Stimulated activated CD8-positive, alpha-beta memory T cell treated with anti-CD3 and anti-CD28 coated beads, Interleukin-15, amount 100 ng/mL, for 4 hours (primary cell): ENCODE data around the gene PHETA1.
"Not testable (repeated sequence)": the region's sequence is repeated elsewhere in the genome, so short reads cannot be mapped to it uniquely, and the experiment has no call there.

Experiments
- DNase-seq, 2 donors: peaks; one replicate each; pipeline ENCODE4 v3.0.0-alpha.2; 2020; ENCODE audit warnings: low read depth in 2 of 2

The PHETA1 gene

GRCh38 chr12:111349748-111350520 lies 19.0 kb downstream of the PHETA1 start:
- DNase-seq = no peak

GRCh38 chr12:111349101-111349747 lies 19.7 kb downstream of the PHETA1 start:
- DNase-seq = no peak

- DNase-seq = no peak
Measured at GRCh38 chr12:111347891-111348644, 20.8 kb downstream of the PHETA1 start.

- DNase-seq = no peak
Measured at GRCh38 chr12:111344254-111344875, 24.5 kb downstream of the PHETA1 start.

GRCh38 chr12:111343181-111343580 lies 25.7 kb downstream of the PHETA1 start:
- no peak for DNase-seq

- no peak for DNase-seq
Measured at GRCh38 chr12:111342376-111342775, 26.5 kb downstream of the PHETA1 start.

- DNase-seq = no peak
Measured at GRCh38 chr12:111341426-111342065, 27.3 kb downstream of the PHETA1 start.

GRCh38 chr12:111340680-111341079 lies 28.2 kb downstream of the PHETA1 start:
- DNase-seq = not testable (repeated sequence)

- DNase-seq = no peak
Measured at GRCh38 chr12:111340231-111340630, 28.7 kb downstream of the PHETA1 start.

GRCh38 chr12:111339321-111339938 lies 29.5 kb downstream of the PHETA1 start:
- DNase-seq = no peak

- no peak for DNase-seq
Measured at GRCh38 chr12:111338096-111338495, 30.8 kb downstream of the PHETA1 start.

GRCh38 chr12:111337371-111337770 lies 31.5 kb downstream of the PHETA1 start:
- DNase-seq = no peak

GRCh38 chr12:111336411-111336810 lies 32.5 kb downstream of the PHETA1 start:
- not testable (repeated sequence) for DNase-seq

- DNase-seq = no peak
Measured at GRCh38 chr12:111335811-111336210, 33.1 kb downstream of the PHETA1 start.

GRCh38 chr12:111335301-111335700 lies 33.6 kb downstream of the PHETA1 start:
- DNase-seq = not testable (repeated sequence)

- DNase-seq = no peak
Measured at GRCh38 chr12:111334393-111334915, 34.4 kb downstream of the PHETA1 start.

GRCh38 chr12:111330800-111331752 lies 37.8 kb downstream of the PHETA1 start:
- DNase-seq = no peak

GRCh38 chr12:111328138-111328537 lies 40.8 kb downstream of the PHETA1 start:
- no peak for DNase-seq

GRCh38 chr12:111327474-111327873 lies 41.4 kb downstream of the PHETA1 start:
- DNase-seq = no peak
